Measurements from ENCODE around the gene ATXN1. TPM values are rescaled to one million over a fixed set of nuclear protein-coding genes. Genes with fewer than 3 reads are reported as not detected.

The ATXN1 gene
- total and polyA plus RNA-seq, 2 of the 8 experiments (the other 6 are each of a cell fraction or from before 2014, with no cell fraction given), result 1.6 to 4.0 TPM

DNA sequence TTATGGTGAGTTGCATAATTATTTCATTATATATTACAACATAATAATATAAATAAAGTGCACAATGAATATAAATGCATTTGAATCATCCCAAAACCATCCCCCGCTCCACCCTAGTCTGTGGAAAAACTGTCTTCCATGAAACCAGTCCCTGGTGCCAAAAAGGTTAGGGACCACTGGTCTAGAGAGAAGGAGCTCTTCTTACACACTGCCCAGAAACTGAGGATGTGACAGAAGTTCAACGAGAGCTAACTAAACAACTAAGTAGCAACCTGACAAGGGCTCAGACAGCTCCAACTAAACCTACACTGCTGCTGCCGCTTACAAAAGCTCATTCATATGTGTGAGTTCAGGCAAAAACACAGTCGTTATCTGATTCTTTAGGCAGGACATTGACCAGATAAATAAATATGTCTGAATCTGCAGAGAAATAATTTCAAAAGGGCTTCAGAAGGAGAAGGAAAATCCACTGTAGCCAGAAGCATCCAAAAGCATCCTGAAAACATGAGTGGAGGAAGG lies 125.9 kb downstream of the ATXN1 start:
- H3K79me2 ChIP-seq (ENCODE audit: control insufficient read depth in 1 of 2, insufficient read depth in 2 of 2, low read length in 2 of 2), result no peaks in the 10 kb centered on the region
- no peaks in the 10 kb centered on the region for H3K36me3 ChIP-seq (ENCODE audit: control insufficient read depth in 2 of 4, insufficient read depth in 4 of 4, low read length in 3 of 4)
- H2AFZ ChIP-seq (ENCODE audit: low read length), result no peak overlapping the region
- H2BK12ac ChIP-seq (ENCODE audit: low read depth, low read length), result peak overlapping the region; percentile 1; the same call in 1 of the 2 replicates
- H3K4me2 ChIP-seq (ENCODE audit: insufficient read depth in 1 of 2, low read depth in 2 of 2, low read length in 2 of 2), result peak overlapping the region; percentile 14 to 31; a peak in 2 of 4 replicates
- no peak overlapping the region for H3K14ac ChIP-seq (ENCODE audit: insufficient read length)
- H2BK5ac ChIP-seq (ENCODE audit: low read depth, low read length), result peak overlapping the region; percentile 86; the same call in 1 of the 2 replicates
- H4K8ac ChIP-seq (ENCODE audit: extremely low read depth, insufficient read depth, low read length), result no peak overlapping the region
- FAIRE-seq, result no peak
- no peak overlapping the region for H4K91ac ChIP-seq (replicated peaks; ENCODE audit: insufficient read length, low read length)
- no peak overlapping the region for H2BK120ac ChIP-seq (replicated peaks; ENCODE audit: low read depth, low read length)
- H3K4me1 ChIP-seq (replicated peaks in 1 of 4; ENCODE audit: control insufficient read depth in 3 of 4, insufficient read depth in 4 of 4, low read length in 3 of 4), result peaks cover 0 to 9% (median 2%) of the 10 kb centered on the region in 4 experiments; a peak in 2 of 7 replicates
- H3K23me2 ChIP-seq (ENCODE audit: low read depth, low read length), result no peaks in the 10 kb centered on the region
- no peak overlapping the region; the same call in 1 of the 2 replicates for H2AK5ac ChIP-seq (ENCODE audit: low read depth, low read length)
- WGBS, 2 experiments (ENCODE audit: extremely low coverage in 1 of 2, insufficient coverage in 1 of 2, insufficient read length in 1 of 2, insufficient replicate concordance in 2 of 2, low coverage in 1 of 2, low lambda C conversion rate in 2 of 2, missing lambda C conversion rate in 1 of 2), result 82% methylated on average over 4 of the region's 4 CpGs; no CpG with 5 or more reads in 1 of the 2 experiments
- no peak for DNase-seq (ENCODE audit: low read depth in 1 of 2, low spot score in 2 of 2)
- no peaks in the 10 kb centered on the region for H4K20me1 ChIP-seq (replicated peaks in 1 of 2; ENCODE audit: control insufficient read depth in 1 of 2, insufficient read depth in 2 of 2, low read length in 2 of 2)
- no peak for TF ChIP-seq MAFK (IDR thresholded peaks at IDR 0.05; ENCODE audit: low read depth, low read length)
- TF ChIP-seq SIN3A (conservative IDR thresholded peaks at IDR 0.05 in 1 of 2, IDR thresholded peaks at IDR 0.05 in 1 of 2; ENCODE audit: low read depth in 1 of 2, low read length in 2 of 2), result no peak
- TF ChIP-seq CEBPB (IDR thresholded peaks at IDR 0.05; ENCODE audit: low read depth, low read length), result no peak
- no peak for TF ChIP-seq E2F6 (IDR thresholded peaks at IDR 0.05)
- no peak for TF ChIP-seq NRF1 (IDR thresholded peaks at IDR 0.05; ENCODE audit: low read depth, low read length)
- no peak for TF ChIP-seq CBX5 (IDR thresholded peaks at IDR 0.05; ENCODE audit: low read depth, low read length)
- no peak for TF ChIP-seq SP1 (IDR thresholded peaks at IDR 0.05; ENCODE audit: low read depth, low read length)
- ChIA-PET CTCF (ENCODE audit: partially characterized antibody) (interaction anchor here (1.9 kb wide), 1 partner anchor 128 kb away, joined by 4 read pairs; no protein-coding TSS in a partner anchor), POLR2A (ENCODE audit: partially characterized antibody) (interaction anchor here (0.7 to 1.4 kb wide), 2 partner anchors 10 to 14 kb away, joined by 3 to 4 read pairs; no protein-coding TSS in a partner anchor)
- H4K5ac ChIP-seq (ENCODE audit: insufficient read length, low read depth, low read length), result no peak overlapping the region
- no peak overlapping the region for H3K4me3 ChIP-seq (ENCODE audit: extremely low read depth in 1 of 4, insufficient read depth in 2 of 4, low read depth in 3 of 4, low read length in 4 of 4)
- H3K23ac ChIP-seq (ENCODE audit: insufficient read length), result no peak overlapping the region
- 0 out of 2 replicates have a peak overlapping the region, but pooled peaks have one; percentile 49 for H2BK15ac ChIP-seq (ENCODE audit: low read length)
- no peak overlapping the region for H3K18ac ChIP-seq (ENCODE audit: extremely low read depth, low read length)
- no peaks in the 10 kb centered on the region for H3K27me3 ChIP-seq (replicated peaks in 1 of 4; ENCODE audit: control insufficient read depth in 3 of 4, extremely low read depth in 1 of 4, insufficient read depth in 3 of 4, low read length in 3 of 4)
- H3K27ac ChIP-seq (ENCODE audit: low read depth, low read length), result no peak overlapping the region
- H3K56ac ChIP-seq (replicated peaks; ENCODE audit: insufficient read length, low read depth, low read length), result no peak overlapping the region
- H2BK20ac ChIP-seq (ENCODE audit: low read length), result no peak overlapping the region
- H3K9ac ChIP-seq (replicated peaks in 1 of 4; ENCODE audit: extremely low read depth in 1 of 4, low read depth in 3 of 4, low read length in 3 of 4), result no peak overlapping the region; a peak in 1 of 7 replicates
- H3K4ac ChIP-seq (replicated peaks; ENCODE audit: insufficient read length, low read depth, low read length), result no peak overlapping the region
- H3K79me1 ChIP-seq (ENCODE audit: low read depth, low read length), result no peaks in the 10 kb centered on the region
- H3K9me3 ChIP-seq (ENCODE audit: insufficient read depth in 2 of 2, low read depth in 1 of 2, low read length in 1 of 2), result peaks cover 0 to 4% of the 10 kb centered on the region in 2 experiments; a peak in 1 of 4 replicates
